Measurements from ENCODE around the gene DLX4.

DLX4 gene

DNA sequence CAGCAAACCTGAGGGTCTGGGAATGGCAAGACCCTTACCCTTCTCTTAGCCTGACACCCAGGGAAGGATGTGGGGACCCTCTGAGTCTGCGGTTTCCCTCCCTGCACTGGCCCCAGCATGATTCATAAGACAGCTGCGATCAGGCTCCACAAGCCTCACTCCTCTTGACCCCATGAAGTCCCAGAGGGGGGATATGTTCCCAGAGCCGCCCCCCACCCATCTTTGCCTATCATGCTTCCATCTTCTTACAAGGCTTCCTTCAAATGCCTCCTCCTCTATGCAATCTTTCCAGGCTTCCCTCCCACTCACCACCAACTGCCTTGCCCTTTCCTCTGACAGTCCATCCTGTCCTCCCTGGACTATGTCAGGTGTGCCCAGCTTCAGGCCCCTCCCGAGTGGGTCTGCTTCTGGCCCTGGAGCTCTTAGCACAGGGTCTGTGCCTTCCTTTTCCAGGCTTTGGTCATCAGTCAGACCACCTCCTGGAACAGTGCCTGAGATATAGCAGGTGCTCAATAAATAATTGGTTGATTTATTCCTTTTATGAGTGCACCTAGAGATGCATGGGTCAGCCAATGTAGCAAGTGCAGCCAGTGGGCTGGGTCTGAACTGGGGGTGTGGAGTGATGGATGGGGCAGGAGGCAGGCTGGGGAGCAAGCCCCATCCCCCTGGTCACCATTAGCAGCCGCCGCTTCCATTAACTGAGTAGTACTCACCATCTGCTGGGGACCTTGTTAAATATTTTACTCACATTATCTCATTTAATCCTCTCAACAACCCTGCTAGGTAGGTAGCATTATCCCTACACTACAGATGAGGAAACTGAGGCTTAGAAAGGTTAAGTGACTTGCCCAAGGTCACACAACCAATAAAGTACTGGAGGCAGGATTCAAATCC, 17.7 kb downstream of the DLX4 start:
- no peak overlapping the region for H3K27ac ChIP-seq (ENCODE audit: low read depth, low read length)
- H3K18ac ChIP-seq (ENCODE audit: low read length): no peak overlapping the region
- no peak overlapping the region for H2BK15ac ChIP-seq (replicated peaks; ENCODE audit: low read depth)
- no peak overlapping the region for H3K9ac ChIP-seq (ENCODE audit: low read length)
- no peak for DNase-seq
- no peak overlapping the region for H3K4ac ChIP-seq (ENCODE audit: low read depth, low read length)
- H3K4me2 ChIP-seq (ENCODE audit: low read length): no peak overlapping the region
- H3K4me1 ChIP-seq (ENCODE audit: control insufficient read depth, low read depth, low read length): no peaks in the 10 kb centered on the region
- no peaks in the 10 kb centered on the region for H3K36me3 ChIP-seq (ENCODE audit: control insufficient read depth, insufficient read depth, low read length)
- H4K5ac ChIP-seq (ENCODE audit: low read length): no peak overlapping the region
- no peaks in the 10 kb centered on the region for H3K79me2 ChIP-seq (ENCODE audit: control insufficient read depth, insufficient read depth, low read length)
- H2BK5ac ChIP-seq (ENCODE audit: low read length): no peak overlapping the region
- no peak overlapping the region for H4K8ac ChIP-seq (ENCODE audit: low read depth, low read length)
- H3K4me3 ChIP-seq (ENCODE audit: low read length): no peak overlapping the region
- no peak overlapping the region for H3K23ac ChIP-seq (ENCODE audit: low read length)
- no peaks in the 10 kb centered on the region for H3K79me1 ChIP-seq (ENCODE audit: low read length)
- H2AK5ac ChIP-seq (ENCODE audit: low read length): no peak overlapping the region
- H3K56ac ChIP-seq (ENCODE audit: low read length): no peak overlapping the region
- H3K27me3 ChIP-seq (ENCODE audit: insufficient read depth, low read length, poor library complexity): peaks cover 24% of the 10 kb centered on the region
- no CpG with 5 or more reads among the region's 6 CpGs for WGBS (ENCODE audit: extremely low coverage, insufficient coverage, low lambda C conversion rate)
- H2BK120ac ChIP-seq (ENCODE audit: low read depth, low read length): no peak overlapping the region

DNA sequence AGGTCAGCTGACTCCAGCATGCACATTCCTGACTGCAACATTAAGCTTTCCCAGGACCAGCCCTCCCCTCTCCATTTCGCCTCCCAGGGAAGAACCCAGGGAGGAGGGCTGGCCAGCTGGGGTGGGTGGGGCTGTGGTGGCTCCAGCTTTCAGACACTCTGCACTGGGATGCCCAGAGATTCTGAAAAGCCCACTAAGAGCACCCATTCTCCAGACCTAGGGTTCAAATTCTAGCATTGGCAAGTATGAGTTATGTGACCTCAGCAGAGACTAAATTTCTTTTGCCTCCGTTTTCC, 18.2 kb downstream of the DLX4 start:
- Histone ChIP-seq H3K56ac (ENCODE audit: low read length) (no peak overlapping the region), H3K4me1 (ENCODE audit: control insufficient read depth, low read depth, low read length) (no peaks in the 10 kb centered on the region), H3K23ac (ENCODE audit: low read length) (no peak overlapping the region), H4K8ac (ENCODE audit: low read depth, low read length) (no peak overlapping the region), H3K9ac (ENCODE audit: low read length) (no peak overlapping the region), H3K79me1 (ENCODE audit: low read length) (no peaks in the 10 kb centered on the region), H2AK5ac (ENCODE audit: low read length) (no peak overlapping the region), H3K79me2 (ENCODE audit: control insufficient read depth, insufficient read depth, low read length) (no peaks in the 10 kb centered on the region), H3K18ac (ENCODE audit: low read length) (no peak overlapping the region), H3K4me3 (ENCODE audit: low read length) (no peak overlapping the region), H4K5ac (ENCODE audit: low read length) (no peak overlapping the region), H2BK120ac (ENCODE audit: low read depth, low read length) (no peak overlapping the region), H3K36me3 (ENCODE audit: control insufficient read depth, insufficient read depth, low read length) (no peaks in the 10 kb centered on the region), H3K4me2 (ENCODE audit: low read length) (no peak overlapping the region), H3K27ac (ENCODE audit: low read depth, low read length) (no peak overlapping the region), H2BK15ac (replicated peaks; ENCODE audit: low read depth) (no peak overlapping the region), H3K27me3 (ENCODE audit: insufficient read depth, low read length, poor library complexity) (peaks cover 30% of the 10 kb centered on the region), H2BK5ac (ENCODE audit: low read length) (no peak overlapping the region), H3K4ac (ENCODE audit: low read depth, low read length) (no peak overlapping the region)
- DNase-seq: no peak
- no CpG with 5 or more reads among the region's 2 CpGs for WGBS (ENCODE audit: extremely low coverage, insufficient coverage, low lambda C conversion rate)

DNA sequence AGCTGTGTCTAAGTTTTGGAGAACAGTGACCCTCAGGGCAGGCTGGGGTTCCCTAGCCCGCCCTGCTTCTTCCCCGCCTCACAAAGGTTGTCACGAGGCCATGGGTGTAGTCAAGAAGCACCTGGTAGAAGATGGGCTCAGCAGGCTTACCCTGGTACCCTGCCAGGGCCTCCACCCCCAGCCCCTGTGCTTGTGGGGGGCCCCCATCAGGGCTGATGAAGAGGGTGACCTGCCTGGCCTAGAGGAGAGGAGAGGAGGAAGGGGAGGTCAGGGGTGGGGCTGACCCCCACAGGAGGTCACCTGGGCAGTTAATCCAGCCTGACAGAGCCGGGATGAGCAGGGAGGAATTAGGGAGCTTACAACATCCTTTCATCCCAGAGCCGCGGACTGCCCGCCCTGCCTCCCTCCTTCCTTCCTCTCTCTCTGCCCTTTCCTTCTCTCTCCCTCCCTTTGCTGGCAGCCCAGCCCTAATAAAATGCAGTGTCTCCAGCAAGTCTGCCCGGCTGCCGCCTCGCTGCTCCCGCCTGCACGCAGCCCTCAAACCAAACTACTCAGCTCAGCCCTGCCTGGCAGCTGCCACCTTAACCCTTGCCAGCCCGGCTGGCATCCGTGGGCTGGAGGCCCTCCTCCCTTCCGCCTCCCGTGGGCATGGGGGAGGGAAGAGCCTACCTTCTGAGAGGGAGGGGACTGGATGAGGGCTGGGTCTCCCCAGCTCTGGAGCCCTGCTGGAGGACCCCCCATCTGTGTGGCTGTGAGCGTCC, 18.9 kb downstream of the DLX4 start:
- H3K27ac ChIP-seq (ENCODE audit: low read depth, low read length): no peak overlapping the region
- no CpG with 5 or more reads among the region's 17 CpGs for WGBS (ENCODE audit: extremely low coverage, insufficient coverage, low lambda C conversion rate)

DNA sequence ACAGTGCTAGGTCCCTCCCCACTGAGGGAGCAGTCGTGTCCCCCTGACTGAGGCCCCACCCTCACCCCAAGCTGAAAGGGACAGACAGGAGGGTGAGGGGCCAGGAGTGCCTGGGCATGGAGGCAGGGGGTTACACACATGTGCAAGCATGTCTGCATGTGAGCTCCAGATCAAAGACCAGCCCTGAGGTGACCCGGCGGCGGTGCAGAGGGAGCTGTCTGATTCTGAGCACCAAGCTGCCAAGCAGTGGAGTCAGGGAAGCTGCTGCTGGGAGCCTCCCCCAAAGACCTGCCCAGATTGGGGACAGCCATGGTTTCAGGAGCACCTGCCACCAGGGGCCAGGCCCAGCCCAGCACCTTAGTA, 20.5 kb downstream of the DLX4 start:
- no peak for DNase-seq

More for the DNA sequence above, 18.9 kb downstream of the DLX4 start:
- H3K36me3 ChIP-seq (ENCODE audit: control insufficient read depth, insufficient read depth, low read length): no peaks in the 10 kb centered on the region
- no peak overlapping the region for H3K9ac ChIP-seq (ENCODE audit: low read length)
- H3K23ac ChIP-seq (ENCODE audit: low read length): no peak overlapping the region
- H3K56ac ChIP-seq (ENCODE audit: low read length): no peak overlapping the region
- H4K5ac ChIP-seq (ENCODE audit: low read length): no peak overlapping the region
- H2BK120ac ChIP-seq (ENCODE audit: low read depth, low read length): no peak overlapping the region
- H3K4me3 ChIP-seq (ENCODE audit: low read length): no peak overlapping the region
- no peak overlapping the region for H3K4me2 ChIP-seq (ENCODE audit: low read length)
- H3K18ac ChIP-seq (ENCODE audit: low read length): no peak overlapping the region
- peaks cover 35% of the 10 kb centered on the region for H3K27me3 ChIP-seq (ENCODE audit: insufficient read depth, low read length, poor library complexity)
- H2BK15ac ChIP-seq (replicated peaks; ENCODE audit: low read depth): no peak overlapping the region
- H3K79me2 ChIP-seq (ENCODE audit: control insufficient read depth, insufficient read depth, low read length): no peaks in the 10 kb centered on the region
- H3K79me1 ChIP-seq (ENCODE audit: low read length): no peaks in the 10 kb centered on the region
- H3K4ac ChIP-seq (ENCODE audit: low read depth, low read length): no peak overlapping the region
- H2BK5ac ChIP-seq (ENCODE audit: low read length): no peak overlapping the region
- H2AK5ac ChIP-seq (ENCODE audit: low read length): no peak overlapping the region
- DNase-seq: peak; percentile 42
- no peak overlapping the region for H4K8ac ChIP-seq (ENCODE audit: low read depth, low read length)
- peaks cover 1% of the 10 kb centered on the region for H3K4me1 ChIP-seq (ENCODE audit: control insufficient read depth, low read depth, low read length)

DNA sequence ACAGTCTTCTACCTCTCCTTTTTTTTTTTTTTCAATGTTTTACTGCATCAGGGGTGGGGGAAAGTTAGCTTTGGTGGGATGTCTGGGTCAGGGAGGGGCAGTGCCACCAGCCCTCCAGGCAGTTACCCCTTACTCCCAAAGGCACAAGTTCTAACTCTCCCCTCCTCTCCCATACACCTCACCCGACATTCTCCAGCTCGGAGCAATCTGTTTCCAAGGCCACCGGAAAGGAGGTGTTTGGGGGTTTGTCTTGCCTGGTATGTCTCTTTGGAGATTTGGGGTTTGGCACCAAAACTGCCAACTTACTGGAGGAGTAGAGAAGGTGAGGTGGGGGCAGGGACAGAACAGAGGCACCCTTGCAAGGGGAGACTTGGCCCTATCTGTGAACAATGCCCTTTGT, 21.3 kb downstream of the DLX4 start:
- no peaks in the 10 kb centered on the region for H3K36me3 ChIP-seq (ENCODE audit: control insufficient read depth, insufficient read depth, low read length)
- H4K5ac ChIP-seq (ENCODE audit: low read length): no peak overlapping the region
- no peak overlapping the region for H3K9ac ChIP-seq (ENCODE audit: low read length)
- no peak overlapping the region for H3K27ac ChIP-seq (ENCODE audit: low read depth, low read length)
- no peak overlapping the region for H3K4me2 ChIP-seq (ENCODE audit: low read length)
- H3K27me3 ChIP-seq (ENCODE audit: insufficient read depth, low read length, poor library complexity): peaks cover 50% of the 10 kb centered on the region
- no peaks in the 10 kb centered on the region for H3K79me1 ChIP-seq (ENCODE audit: low read length)
- H3K56ac ChIP-seq (ENCODE audit: low read length): no peak overlapping the region
- no peak overlapping the region for H2BK15ac ChIP-seq (replicated peaks; ENCODE audit: low read depth)
- H3K23ac ChIP-seq (ENCODE audit: low read length): no peak overlapping the region
- DNase-seq: no peak
- WGBS (ENCODE audit: extremely low coverage, insufficient coverage, low lambda C conversion rate): no CpG with 5 or more reads among the region's 3 CpGs
- H3K4ac ChIP-seq (ENCODE audit: low read depth, low read length): no peak overlapping the region
- H2BK5ac ChIP-seq (ENCODE audit: low read length): no peak overlapping the region
- no peaks in the 10 kb centered on the region for H3K79me2 ChIP-seq (ENCODE audit: control insufficient read depth, insufficient read depth, low read length)
- no peak overlapping the region for H4K8ac ChIP-seq (ENCODE audit: low read depth, low read length)
- no peak overlapping the region for H2AK5ac ChIP-seq (ENCODE audit: low read length)
- H3K18ac ChIP-seq (ENCODE audit: low read length): no peak overlapping the region
- no peak overlapping the region for H3K4me3 ChIP-seq (ENCODE audit: low read length)
- no peak overlapping the region for H2BK120ac ChIP-seq (ENCODE audit: low read depth, low read length)
- H3K4me1 ChIP-seq (ENCODE audit: control insufficient read depth, low read depth, low read length): peaks cover 3% of the 10 kb centered on the region

More for the DNA sequence above, 20.5 kb downstream of the DLX4 start:
- Histone ChIP-seq H2BK5ac (ENCODE audit: low read length) (no peak overlapping the region), H3K27me3 (ENCODE audit: insufficient read depth, low read length, poor library complexity) (peaks cover 45% of the 10 kb centered on the region), H3K79me2 (ENCODE audit: control insufficient read depth, insufficient read depth, low read length) (no peaks in the 10 kb centered on the region), H3K23ac (ENCODE audit: low read length) (no peak overlapping the region), H3K4me2 (ENCODE audit: low read length) (no peak overlapping the region), H2AK5ac (ENCODE audit: low read length) (no peak overlapping the region), H3K36me3 (ENCODE audit: control insufficient read depth, insufficient read depth, low read length) (no peaks in the 10 kb centered on the region), H3K4ac (ENCODE audit: low read depth, low read length) (no peak overlapping the region), H3K4me3 (ENCODE audit: low read length) (no peak overlapping the region), H4K8ac (ENCODE audit: low read depth, low read length) (no peak overlapping the region), H3K18ac (ENCODE audit: low read length) (no peak overlapping the region), H3K79me1 (ENCODE audit: low read length) (no peaks in the 10 kb centered on the region), H3K27ac (ENCODE audit: low read depth, low read length) (no peak overlapping the region), H3K56ac (ENCODE audit: low read length) (no peak overlapping the region), H2BK15ac (replicated peaks; ENCODE audit: low read depth) (no peak overlapping the region), H3K9ac (ENCODE audit: low read length) (no peak overlapping the region), H4K5ac (ENCODE audit: low read length) (no peak overlapping the region), H2BK120ac (ENCODE audit: low read depth, low read length) (no peak overlapping the region), H3K4me1 (ENCODE audit: control insufficient read depth, low read depth, low read length) (peaks cover 3% of the 10 kb centered on the region)
- no CpG with 5 or more reads among the region's 4 CpGs for WGBS (ENCODE audit: extremely low coverage, insufficient coverage, low lambda C conversion rate)

Data from mesendoderm (in vitro differentiated cells).